Central memory CD8-positive, alpha-beta T cell (primary cell): ENCODE data around the gene SRD5A2.

Experiments used
- ATAC-seq: fragments of 150-1000 bp; cut with Tn5 transposase; replicated peaks from 2 replicates; pipeline ENCODE4 v1.10.0; 2022; ENCODE audit warnings: mild to moderate bottlenecking, moderate FRiP score, moderate number of reproducible peaks; ENCODE audit not compliant: poor library complexity, severe bottlenecking; ENCODE audit errors: extremely low read depth
- DNase-seq, 2 donors: peaks; one replicate each; pipeline ENCODE4 v3.0.0; 2021; ENCODE audit warnings: low spot score in 2 of 2
- H3K27ac Mint-ChIP-seq: one replicate; pipeline ENCODE4 v1.8.0; 2022; ENCODE audit warnings: low read depth, mild to moderate bottlenecking, moderate library complexity, mixed read lengths
- H3K27me3 Mint-ChIP-seq: one replicate; pipeline ENCODE4 v1.8.0; 2022; ENCODE audit warnings: mixed read lengths
- H3K36me3 Mint-ChIP-seq: one replicate; pipeline ENCODE4 v1.8.0; 2022; ENCODE audit warnings: mild to moderate bottlenecking, moderate library complexity, mixed read lengths; ENCODE audit not compliant: insufficient read depth
- H3K4me1 Mint-ChIP-seq: one replicate; pipeline ENCODE4 v1.8.0; 2022; ENCODE audit warnings: mixed read lengths
- H3K4me3 Mint-ChIP-seq: one replicate; pipeline ENCODE4 v1.8.0; 2022; ENCODE audit warnings: mild to moderate bottlenecking, moderate library complexity, mixed read lengths
- H3K9me3 Mint-ChIP-seq: one replicate; pipeline ENCODE4 v1.8.0; 2022; ENCODE audit warnings: mixed read lengths

SRD5A2 gene, protein sequence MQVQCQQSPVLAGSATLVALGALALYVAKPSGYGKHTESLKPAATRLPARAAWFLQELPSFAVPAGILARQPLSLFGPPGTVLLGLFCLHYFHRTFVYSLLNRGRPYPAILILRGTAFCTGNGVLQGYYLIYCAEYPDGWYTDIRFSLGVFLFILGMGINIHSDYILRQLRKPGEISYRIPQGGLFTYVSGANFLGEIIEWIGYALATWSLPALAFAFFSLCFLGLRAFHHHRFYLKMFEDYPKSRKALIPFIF

DNA sequence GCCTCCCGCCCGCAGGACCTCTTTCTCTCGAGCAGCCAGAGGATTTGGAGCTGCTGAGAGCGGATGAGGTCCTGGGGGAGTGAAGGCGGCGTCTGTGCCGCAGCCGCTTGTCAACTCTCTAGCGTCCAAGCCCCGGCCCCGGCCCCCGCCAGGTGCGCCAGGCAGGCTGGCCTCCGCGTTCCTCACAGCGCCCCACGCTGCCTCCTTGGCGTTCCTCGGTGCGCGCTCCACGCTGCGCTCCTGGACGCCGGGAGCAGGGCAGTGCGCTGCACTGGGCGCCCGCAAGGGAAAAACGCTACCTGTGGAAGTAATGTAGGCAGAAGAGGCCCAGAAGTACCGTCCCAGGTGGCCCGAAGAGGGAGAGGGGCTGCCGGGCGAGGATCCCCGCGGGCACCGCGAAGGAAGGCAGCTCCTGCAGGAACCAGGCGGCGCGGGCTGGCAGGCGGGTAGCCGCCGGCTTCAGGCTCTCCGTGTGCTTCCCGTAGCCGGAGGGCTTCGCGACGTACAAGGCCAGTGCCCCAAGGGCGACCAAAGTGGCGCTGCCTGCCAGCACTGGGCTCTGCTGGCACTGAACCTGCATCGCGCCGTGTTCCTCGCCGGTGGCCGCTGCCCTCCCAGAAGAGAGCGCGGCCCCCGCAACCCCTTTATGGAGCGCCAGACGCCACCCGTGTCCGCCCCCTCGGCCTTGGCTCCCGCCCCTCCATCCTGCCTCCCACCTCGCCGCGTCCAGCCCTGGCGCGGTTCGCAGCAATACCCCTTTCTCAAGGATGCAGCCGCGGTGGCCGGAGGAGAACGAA lies at the start of gene SRD5A2:
TSS of gene SRD5A2 (minus strand) at position 618 of the 797 bp plus-strand sequence. CDS start at position 580, 38 bp downstream.
- peaks cover 12% of the 10 kb centered on the region for H3K9me3 Mint-ChIP-seq
- no peaks in the 10 kb centered on the region for H3K4me1 Mint-ChIP-seq
- no peaks in the 10 kb centered on the region for H3K36me3 Mint-ChIP-seq
- ATAC-seq (no peak), DNase-seq (no peak)
- H3K4me3 Mint-ChIP-seq = no peak within 1 kb of the TSS
- H3K27ac Mint-ChIP-seq = no peak within 1 kb of the TSS
- peaks cover 50% of the 10 kb centered on the region for H3K27me3 Mint-ChIP-seq

DNA sequence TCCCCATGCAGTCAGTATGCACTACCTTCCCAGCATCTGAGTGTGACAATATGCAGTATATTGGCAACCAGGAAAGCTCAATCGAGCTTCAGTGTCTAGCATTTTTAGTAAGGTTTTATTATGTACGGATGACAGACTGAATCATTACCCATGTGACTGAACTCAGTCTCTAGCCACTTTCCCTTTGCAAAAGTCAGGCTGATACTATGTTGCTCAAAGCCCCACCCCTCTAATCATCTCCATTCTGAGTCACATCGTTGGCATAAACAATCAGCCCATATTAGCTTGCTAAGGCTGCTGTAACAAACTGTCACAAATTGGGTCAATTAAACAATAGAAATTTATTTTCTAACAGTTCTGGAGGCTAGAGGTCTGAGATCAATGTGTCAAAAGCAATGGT lies 25.8 kb upstream of the SRD5A2 start:
- Mint-ChIP-seq H3K4me1 (no peaks in the 10 kb centered on the region), H3K27ac (no peak overlapping the region), H3K9me3 (peaks cover 18% of the 10 kb centered on the region), H3K4me3 (no peak overlapping the region), H3K36me3 (no peaks in the 10 kb centered on the region), H3K27me3 (peaks cover 23% of the 10 kb centered on the region)
- DNase-seq (no peak), ATAC-seq (no peak)

DNA sequence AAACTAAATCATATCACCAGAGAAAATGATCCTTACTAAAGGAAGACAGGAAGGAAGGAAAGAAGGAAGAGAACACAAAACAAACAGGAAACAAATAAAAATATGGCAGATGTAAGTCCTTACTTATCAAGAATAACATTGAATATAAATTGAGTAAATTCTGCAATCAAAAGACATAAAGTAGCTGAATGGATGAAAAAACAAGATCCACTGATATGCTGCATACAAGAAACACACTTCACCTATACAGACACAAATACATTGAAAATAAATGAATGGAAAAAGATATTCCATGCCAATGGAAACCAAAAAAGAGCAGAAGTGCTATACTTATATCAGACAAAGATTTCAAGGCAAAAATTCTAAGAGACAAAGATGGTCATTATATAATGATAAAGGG lies 18.0 kb upstream of the SRD5A2 start:
- no peaks in the 10 kb centered on the region for H3K36me3 Mint-ChIP-seq
- H3K4me3 Mint-ChIP-seq = no peak overlapping the region
- DNase-seq (no peak), ATAC-seq (no peak)
- H3K9me3 Mint-ChIP-seq = peaks cover 11% of the 10 kb centered on the region
- H3K4me1 Mint-ChIP-seq = no peaks in the 10 kb centered on the region
- peaks cover under 1% of the 10 kb centered on the region for H3K27me3 Mint-ChIP-seq
- no peak overlapping the region for H3K27ac Mint-ChIP-seq

DNA sequence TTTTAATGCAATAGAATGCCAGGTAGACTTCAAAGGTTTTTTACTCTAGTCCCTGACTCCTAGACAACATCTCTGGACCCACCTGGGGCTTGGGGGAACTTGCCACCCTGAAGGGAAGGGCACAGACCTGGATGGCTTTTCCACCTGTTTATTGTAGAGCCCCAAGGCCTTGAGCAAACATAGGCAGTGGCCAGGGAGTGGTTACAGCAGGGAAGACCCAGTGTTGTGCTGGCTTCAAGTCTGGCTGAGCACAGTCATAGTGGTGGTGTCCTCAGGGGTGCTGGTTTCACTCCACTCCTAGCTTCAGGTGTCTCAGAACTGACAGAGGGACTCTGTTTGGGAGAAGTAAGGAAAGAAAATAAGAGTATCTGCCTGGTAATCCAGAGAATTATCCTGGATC lies 5.5 kb upstream of the SRD5A2 start:
- peaks cover 69% of the 10 kb centered on the region for H3K27me3 Mint-ChIP-seq
- H3K36me3 Mint-ChIP-seq = no peaks in the 10 kb centered on the region
- no peaks in the 10 kb centered on the region for H3K4me1 Mint-ChIP-seq
- DNase-seq (no peak), ATAC-seq (no peak)
- H3K4me3 Mint-ChIP-seq = no peak overlapping the region
- H3K9me3 Mint-ChIP-seq = peaks cover 15% of the 10 kb centered on the region
- no peak overlapping the region for H3K27ac Mint-ChIP-seq

DNA sequence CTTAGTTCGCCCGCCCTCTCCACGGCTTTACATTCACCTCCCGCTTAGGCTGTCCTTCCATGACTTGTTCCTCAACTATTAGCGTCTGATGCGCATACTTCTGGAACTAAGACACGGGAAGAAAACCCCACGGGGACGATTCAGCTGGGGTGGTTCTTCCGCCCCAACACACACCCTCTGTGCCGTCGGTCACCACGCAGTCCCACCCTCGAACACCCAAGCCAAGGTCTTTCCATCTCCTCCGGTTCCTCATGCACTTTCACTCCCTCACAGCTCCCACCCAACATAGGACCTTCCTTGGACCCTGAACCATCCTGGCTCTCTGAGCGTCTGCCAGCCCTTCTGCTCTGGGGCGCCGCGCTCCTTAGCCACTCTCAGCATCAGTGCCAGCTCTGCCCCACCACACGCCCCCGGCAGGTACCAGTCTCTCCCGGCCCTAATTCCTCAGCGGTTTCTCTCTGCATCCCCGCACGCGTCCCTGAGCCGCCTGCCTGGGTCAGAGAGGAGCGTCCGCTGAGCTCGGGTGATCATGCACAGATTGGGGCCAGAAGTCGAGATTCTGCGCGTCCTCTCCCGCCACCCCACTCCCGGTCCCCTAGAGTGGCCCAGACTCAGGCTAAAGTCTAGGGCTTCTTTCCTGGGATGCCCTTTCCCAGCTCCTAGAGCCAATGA lies 522 bp upstream of the SRD5A2 start:
- H3K4me1 Mint-ChIP-seq = no peaks in the 10 kb centered on the region
- DNase-seq (no peak), ATAC-seq (no peak)
- H3K36me3 Mint-ChIP-seq = no peaks in the 10 kb centered on the region
- H3K27me3 Mint-ChIP-seq = peaks cover 52% of the 10 kb centered on the region
- H3K4me3 Mint-ChIP-seq = no peak overlapping the region
- H3K27ac Mint-ChIP-seq = no peak overlapping the region
- H3K9me3 Mint-ChIP-seq = peaks cover 12% of the 10 kb centered on the region

DNA sequence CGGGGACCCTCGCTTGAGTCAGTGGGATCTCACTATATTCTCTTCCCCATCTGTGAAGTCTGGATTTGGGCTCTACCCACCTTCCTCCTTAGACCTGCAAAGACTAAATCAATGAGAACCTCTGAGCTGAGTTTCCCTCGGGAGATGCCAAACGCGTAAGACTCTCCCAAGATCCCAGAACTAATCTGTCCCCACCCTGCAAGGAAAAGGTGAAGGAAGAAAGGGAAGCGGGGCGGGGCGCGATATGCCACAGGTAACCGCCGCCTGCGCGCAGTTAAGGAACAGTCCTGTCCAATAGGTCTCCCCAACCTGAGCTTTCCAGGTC lies 780 bp downstream of the SRD5A2 start:
- no peak for ATAC-seq
- Mint-ChIP-seq H3K4me3 (no peak overlapping the region), H3K27ac (no peak overlapping the region), H3K27me3 (peaks cover 50% of the 10 kb centered on the region), H3K4me1 (no peaks in the 10 kb centered on the region), H3K36me3 (no peaks in the 10 kb centered on the region), H3K9me3 (peaks cover 12% of the 10 kb centered on the region)
- DNase-seq = no peak

DNA sequence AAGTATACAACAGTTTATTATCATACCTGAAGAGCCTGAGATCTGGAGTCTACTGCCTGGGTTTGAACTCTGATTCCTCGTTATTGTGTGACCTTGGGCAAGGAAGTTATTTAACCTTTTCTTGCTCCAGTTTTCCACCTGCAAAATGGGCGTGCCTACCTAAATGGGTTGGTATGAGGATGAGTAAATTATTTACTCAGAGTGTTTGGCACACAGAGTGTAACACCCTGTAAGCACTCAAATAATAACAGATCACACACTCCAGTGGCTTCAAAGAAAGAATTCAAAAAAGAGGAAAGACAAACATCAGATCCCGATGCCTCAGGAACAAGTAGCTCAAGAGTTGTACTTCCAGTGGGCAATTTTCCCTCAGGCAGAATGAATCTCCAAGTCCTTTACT lies 2.4 kb downstream of the SRD5A2 start:
- Mint-ChIP-seq H3K27ac (no peak overlapping the region), H3K9me3 (peaks cover 12% of the 10 kb centered on the region), H3K4me1 (no peaks in the 10 kb centered on the region), H3K27me3 (peaks cover 38% of the 10 kb centered on the region), H3K36me3 (no peaks in the 10 kb centered on the region), H3K4me3 (no peak overlapping the region)
- ATAC-seq (no peak), DNase-seq (no peak)

DNA sequence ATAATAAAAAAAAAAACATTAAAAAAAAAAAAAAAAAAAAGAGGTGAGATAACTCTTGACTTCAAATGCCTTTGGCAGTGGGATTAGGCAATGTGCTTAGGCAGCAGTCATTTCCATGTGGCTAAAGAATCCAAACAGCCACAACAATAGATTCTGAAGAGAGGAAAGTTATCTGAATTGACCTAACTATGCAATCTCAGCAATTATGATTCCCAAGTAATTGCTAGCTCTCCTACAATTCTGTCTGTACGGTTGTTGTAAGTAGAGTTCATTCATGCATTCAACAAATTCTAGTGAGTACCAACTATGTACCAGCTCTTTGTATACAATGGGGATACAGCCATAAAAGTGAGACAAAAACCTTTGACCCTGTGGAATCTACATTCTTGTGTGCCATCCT lies 3.6 kb downstream of the SRD5A2 start:
- Mint-ChIP-seq H3K36me3 (no peaks in the 10 kb centered on the region), H3K4me1 (no peaks in the 10 kb centered on the region), H3K9me3 (peaks cover 5% of the 10 kb centered on the region), H3K27me3 (peaks cover 27% of the 10 kb centered on the region), H3K4me3 (no peak overlapping the region), H3K27ac (no peak overlapping the region)
- DNase-seq (no peak), ATAC-seq (no peak)

DNA sequence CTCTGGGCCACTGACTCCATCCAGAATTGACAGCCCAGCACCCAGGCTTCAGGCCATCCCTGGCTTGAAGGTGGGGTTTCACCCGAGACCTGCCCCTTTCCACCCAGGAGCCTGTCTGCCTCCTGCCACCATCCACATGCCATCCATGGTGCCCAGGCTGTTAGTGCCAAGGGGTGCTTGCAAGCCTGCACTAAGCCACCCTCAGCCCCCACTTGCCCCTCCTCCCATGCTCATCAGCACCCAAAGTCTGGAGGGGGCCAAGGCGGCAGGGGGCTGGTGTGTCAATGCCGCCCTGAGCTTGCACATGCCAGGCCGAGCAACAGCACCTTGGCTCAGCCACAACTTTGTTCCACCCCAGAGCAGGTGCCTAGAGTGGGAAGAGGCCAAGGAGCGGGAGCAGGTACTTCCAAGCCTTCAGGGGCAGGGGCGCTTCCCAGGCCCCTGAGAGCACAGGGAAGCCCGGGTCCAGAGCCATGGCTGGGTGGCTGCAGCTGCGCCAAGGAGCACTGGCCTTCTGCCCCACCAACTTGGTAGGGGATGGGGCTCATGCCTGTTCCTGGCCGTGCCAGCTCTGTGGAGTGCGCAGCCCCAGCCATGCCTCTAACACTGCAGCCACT lies 12.0 kb downstream of the SRD5A2 start:
- DNase-seq = no peak
- no peak overlapping the region for H3K4me3 Mint-ChIP-seq
- H3K36me3 Mint-ChIP-seq = no peaks in the 10 kb centered on the region
- no peak overlapping the region for H3K27ac Mint-ChIP-seq
- no peaks in the 10 kb centered on the region for H3K9me3 Mint-ChIP-seq
- no peak for ATAC-seq
- no peaks in the 10 kb centered on the region for H3K4me1 Mint-ChIP-seq
- H3K27me3 Mint-ChIP-seq = peaks cover 24% of the 10 kb centered on the region

DNA sequence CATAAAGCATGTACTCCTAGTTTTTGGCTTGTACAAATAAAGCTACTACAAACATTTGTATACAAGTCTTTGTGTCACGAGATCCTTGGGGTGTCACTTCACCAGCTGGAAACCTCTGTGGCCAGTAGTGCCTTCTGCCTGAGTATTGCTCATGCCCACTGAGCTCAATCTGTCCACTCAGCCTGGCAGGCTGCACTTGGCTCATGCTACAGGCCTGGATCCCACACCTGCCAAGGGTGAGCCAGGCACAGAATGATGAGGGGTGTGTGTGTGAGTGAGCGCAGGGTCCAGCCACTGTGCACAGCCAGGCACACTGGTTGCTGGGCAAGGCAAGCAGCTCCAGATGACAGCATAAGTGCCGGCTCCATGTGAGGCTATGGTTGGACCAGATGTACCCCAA lies 13.1 kb downstream of the SRD5A2 start:
- ATAC-seq = no peak
- no peak overlapping the region for H3K27ac Mint-ChIP-seq
- no peak overlapping the region for H3K4me3 Mint-ChIP-seq
- no peaks in the 10 kb centered on the region for H3K9me3 Mint-ChIP-seq
- H3K4me1 Mint-ChIP-seq = no peaks in the 10 kb centered on the region
- H3K36me3 Mint-ChIP-seq = no peaks in the 10 kb centered on the region
- no peak for DNase-seq
- H3K27me3 Mint-ChIP-seq = peaks cover 34% of the 10 kb centered on the region

DNA sequence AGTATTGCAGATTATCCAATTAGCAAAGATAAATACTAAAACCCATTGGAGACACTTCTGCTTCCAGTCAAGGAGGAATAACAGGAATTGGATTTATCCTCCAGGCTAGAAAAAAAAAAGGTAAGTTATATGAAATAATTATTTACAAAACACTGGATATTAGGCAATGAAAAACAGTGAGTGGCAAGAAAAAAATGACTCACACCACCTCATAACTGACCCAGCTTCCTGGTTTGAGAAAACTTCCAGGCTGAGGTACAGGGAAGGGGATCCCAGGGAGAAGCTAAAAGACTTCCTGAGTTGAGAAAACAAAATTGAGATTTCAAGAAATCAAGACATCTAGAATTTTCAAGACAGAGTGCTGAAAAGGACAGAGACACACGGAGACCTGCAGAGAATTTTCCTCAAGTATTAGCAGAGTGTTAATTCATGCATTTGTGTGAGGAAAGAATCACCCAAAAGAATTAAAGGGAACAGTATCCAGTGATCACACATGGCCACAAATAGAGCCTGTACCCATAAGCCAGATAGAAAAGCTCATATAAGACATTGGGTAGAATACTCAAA lies 17.4 kb downstream of the SRD5A2 start:
- Mint-ChIP-seq H3K27me3 (peaks cover 34% of the 10 kb centered on the region), H3K4me3 (no peak overlapping the region), H3K4me1 (no peaks in the 10 kb centered on the region), H3K36me3 (no peaks in the 10 kb centered on the region), H3K27ac (no peak overlapping the region), H3K9me3 (no peaks in the 10 kb centered on the region)
- ATAC-seq (no peak), DNase-seq (no peak)

DNA sequence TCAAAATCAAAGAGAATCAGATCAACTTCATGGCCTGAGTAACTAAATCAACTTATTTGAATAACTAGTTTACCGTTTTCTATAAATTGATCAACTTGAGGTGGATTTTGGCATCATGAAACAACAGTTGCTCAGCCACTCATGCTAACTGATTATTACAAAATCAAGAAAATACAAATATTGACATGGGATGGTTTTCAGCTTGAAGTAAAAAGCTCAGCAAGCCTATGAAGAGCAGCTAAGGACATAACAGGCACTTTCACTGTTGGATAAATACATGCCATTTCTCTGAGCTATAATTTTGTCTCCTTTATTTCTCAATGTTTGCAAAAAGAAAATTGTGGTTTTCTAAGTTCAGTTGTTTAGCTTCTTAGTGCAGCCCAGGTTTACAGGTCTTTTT lies 18.9 kb downstream of the SRD5A2 start:
- Mint-ChIP-seq H3K27me3 (peaks cover 34% of the 10 kb centered on the region), H3K27ac (no peak overlapping the region), H3K36me3 (no peaks in the 10 kb centered on the region), H3K9me3 (no peaks in the 10 kb centered on the region), H3K4me3 (no peak overlapping the region), H3K4me1 (no peaks in the 10 kb centered on the region)
- ATAC-seq (no peak), DNase-seq (no peak)
